Neural progenitor cell (in vitro differentiated cells): ENCODE measurements around the gene TRIO. TPM values are rescaled to one million over a fixed set of nuclear protein-coding genes. Genes with fewer than 3 reads are reported as not detected.

Source experiments
- DNase-seq: peaks from one replicate; pipeline ENCODE4 v3.0.0-alpha.2; 2016; ENCODE audit warnings: low spot score
- H2AFZ ChIP-seq: fragments of 200-600 bp; sonication (generic); replicated peaks from 2 replicates; pipeline ENCODE4 v1.6.1; 2016; ENCODE audit warnings: antibody characterized with exemption
- H3F3A ChIP-seq: fragments of 200-600 bp; sonication (generic); 2 replicates; pipeline ENCODE4 v1.6.1; 2016; ENCODE audit warnings: antibody characterized with exemption, low read depth
- H3K27ac ChIP-seq: fragments of 200-600 bp; sonication (generic); 2 replicates; pipeline ENCODE4 v1.5.1; 2016; ENCODE audit warnings: mild to moderate bottlenecking
- H3K27me3 ChIP-seq: fragments of 200-600 bp; sonication (generic); 2 replicates; pipeline ENCODE4 v1.6.1; 2016; ENCODE audit warnings: mild to moderate bottlenecking, moderate library complexity
- H3K36me3 ChIP-seq: fragments of 200-600 bp; sonication (generic); 2 replicates; pipeline ENCODE4 v1.5.1; 2016
- H3K4me1 ChIP-seq: fragments of 200-600 bp; sonication (generic); 2 replicates; pipeline ENCODE4 v1.6.1; 2016; ENCODE audit warnings: mixed run types
- H3K4me2 ChIP-seq: fragments of 200-600 bp; sonication (generic); 2 replicates; pipeline ENCODE4 v1.6.1; 2016
- H3K4me3 ChIP-seq: fragments of 200-600 bp; sonication (generic); 2 replicates; pipeline ENCODE4 v1.5.1; 2016
- H3K79me2 ChIP-seq: fragments of 200-600 bp; sonication (generic); 2 replicates; pipeline ENCODE4 v1.6.1; 2016; ENCODE audit warnings: low read depth
- H3K9ac ChIP-seq: fragments of 200-600 bp; sonication (generic); 2 replicates; pipeline ENCODE4 v1.6.1; 2016
- H3K9me3 ChIP-seq: fragments of 200-600 bp; sonication (generic); 2 replicates; pipeline ENCODE4 v1.5.1; 2016; ENCODE audit warnings: low read depth
- H4K20me1 ChIP-seq: fragments of 200-600 bp; sonication (generic); 2 replicates; pipeline ENCODE4 v1.6.1; 2016; ENCODE audit warnings: low read depth
- H3K27ac Mint-ChIP-seq: 3 replicates; pipeline ENCODE4 v1.8.0; 2021; ENCODE audit warnings: mixed read lengths
- H3K27me3 Mint-ChIP-seq: 2 replicates; pipeline ENCODE4 v1.8.0; 2022; ENCODE audit warnings: low read depth, mild to moderate bottlenecking, inconsistent platforms, moderate library complexity, mixed read lengths; ENCODE audit not compliant: insufficient read depth
- H3K36me3 Mint-ChIP-seq: 3 replicates; pipeline ENCODE4 v1.8.0; 2021; ENCODE audit warnings: mixed read lengths
- H3K4me1 Mint-ChIP-seq: 3 replicates; pipeline ENCODE4 v1.8.0; 2021; ENCODE audit warnings: mixed read lengths
- H3K4me3 Mint-ChIP-seq: 3 replicates; pipeline ENCODE4 v1.8.0; 2021; ENCODE audit warnings: mild to moderate bottlenecking, moderate library complexity, mixed read lengths
- H3K9me3 Mint-ChIP-seq: 3 replicates; pipeline ENCODE4 v1.8.0; 2020; ENCODE audit warnings: mixed read lengths
- EZH2 ChIP-seq: fragments of 200-600 bp; sonication (generic); IDR thresholded peaks from 2 replicates; pipeline ENCODE4 v1.6.1; 2017; ENCODE audit warnings: antibody characterized with exemption, mild to moderate bottlenecking, moderate library complexity
- EZH2phosphoT487 ChIP-seq: fragments of 200-600 bp; sonication (generic); IDR thresholded peaks from 2 replicates; pipeline ENCODE4 v1.6.1; 2017; ENCODE audit warnings: antibody characterized with exemption
- total RNA-seq: library from RNA; depleted of rRNA; stranded (reverse); fragments of >200 nt; gene quantifications from 2 replicates; pipeline ENCODE4 v1.2.3, GENCODE V29; 2015; ENCODE audit warnings: low replicate concordance
- TF ChIP-seq, protein P1 (sequence below): fragments of 200-600 bp; sonication (generic); IDR thresholded peaks from 2 replicates; pipeline ENCODE4 v1.5.1; 2017; ENCODE audit warnings: antibody characterized with exemption, mild to moderate bottlenecking

TRIO gene
- total RNA-seq, 1 donor from 2014 or later = 84.7 TPM

DNA sequence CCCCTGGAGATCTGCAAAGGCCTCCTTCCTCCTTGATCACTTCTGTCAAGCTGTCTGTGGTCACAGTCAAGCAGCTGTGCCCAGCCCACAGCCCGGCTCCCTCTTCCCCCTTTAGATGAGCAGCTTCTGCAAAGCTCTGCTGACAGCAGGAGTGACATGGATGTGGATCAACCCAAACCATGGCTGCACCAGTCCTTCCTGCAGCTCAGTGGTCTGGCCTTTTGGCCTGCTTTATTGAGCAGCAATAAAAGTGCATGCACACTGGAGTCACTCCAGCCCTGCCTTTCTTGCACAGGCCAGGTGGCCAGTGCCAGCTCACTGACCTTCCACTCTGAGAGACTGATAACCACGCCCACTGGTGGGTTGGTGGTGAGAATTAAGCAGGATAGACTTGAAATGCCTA lies 347.2 kb downstream of the TRIO start:
- Mint-ChIP-seq H3K27ac (no peak overlapping the region), H3K4me1 (no peaks in the 10 kb centered on the region), H3K9me3 (no peaks in the 10 kb centered on the region), H3K36me3 (peaks cover 53% of the 10 kb centered on the region), H3K27me3 (peaks cover 5% of the 10 kb centered on the region), H3K4me3 (no peak overlapping the region)
- DNase-seq = no peak
- H3K4me2 ChIP-seq = no peak overlapping the region
- no peak overlapping the region for H3K9ac ChIP-seq
- no peaks in the 10 kb centered on the region for H3K36me3 ChIP-seq
- H3F3A ChIP-seq = no peaks in the 10 kb centered on the region
- H4K20me1 ChIP-seq = no peaks in the 10 kb centered on the region
- no peaks in the 10 kb centered on the region for H3K9me3 ChIP-seq
- H3K27me3 ChIP-seq = no peaks in the 10 kb centered on the region
- TF ChIP-seq EZH2 (no peak), EZH2phosphoT487 (no peak)
- TF ChIP-seq, protein P1, sequence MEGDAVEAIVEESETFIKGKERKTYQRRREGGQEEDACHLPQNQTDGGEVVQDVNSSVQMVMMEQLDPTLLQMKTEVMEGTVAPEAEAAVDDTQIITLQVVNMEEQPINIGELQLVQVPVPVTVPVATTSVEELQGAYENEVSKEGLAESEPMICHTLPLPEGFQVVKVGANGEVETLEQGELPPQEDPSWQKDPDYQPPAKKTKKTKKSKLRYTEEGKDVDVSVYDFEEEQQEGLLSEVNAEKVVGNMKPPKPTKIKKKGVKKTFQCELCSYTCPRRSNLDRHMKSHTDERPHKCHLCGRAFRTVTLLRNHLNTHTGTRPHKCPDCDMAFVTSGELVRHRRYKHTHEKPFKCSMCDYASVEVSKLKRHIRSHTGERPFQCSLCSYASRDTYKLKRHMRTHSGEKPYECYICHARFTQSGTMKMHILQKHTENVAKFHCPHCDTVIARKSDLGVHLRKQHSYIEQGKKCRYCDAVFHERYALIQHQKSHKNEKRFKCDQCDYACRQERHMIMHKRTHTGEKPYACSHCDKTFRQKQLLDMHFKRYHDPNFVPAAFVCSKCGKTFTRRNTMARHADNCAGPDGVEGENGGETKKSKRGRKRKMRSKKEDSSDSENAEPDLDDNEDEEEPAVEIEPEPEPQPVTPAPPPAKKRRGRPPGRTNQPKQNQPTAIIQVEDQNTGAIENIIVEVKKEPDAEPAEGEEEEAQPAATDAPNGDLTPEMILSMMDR = no peak
- H2AFZ ChIP-seq = no peak overlapping the region
- H3K27ac ChIP-seq = no peak overlapping the region
- no peaks in the 10 kb centered on the region for H3K4me1 ChIP-seq
- H3K79me2 ChIP-seq = no peaks in the 10 kb centered on the region
- no peak overlapping the region for H3K4me3 ChIP-seq

DNA sequence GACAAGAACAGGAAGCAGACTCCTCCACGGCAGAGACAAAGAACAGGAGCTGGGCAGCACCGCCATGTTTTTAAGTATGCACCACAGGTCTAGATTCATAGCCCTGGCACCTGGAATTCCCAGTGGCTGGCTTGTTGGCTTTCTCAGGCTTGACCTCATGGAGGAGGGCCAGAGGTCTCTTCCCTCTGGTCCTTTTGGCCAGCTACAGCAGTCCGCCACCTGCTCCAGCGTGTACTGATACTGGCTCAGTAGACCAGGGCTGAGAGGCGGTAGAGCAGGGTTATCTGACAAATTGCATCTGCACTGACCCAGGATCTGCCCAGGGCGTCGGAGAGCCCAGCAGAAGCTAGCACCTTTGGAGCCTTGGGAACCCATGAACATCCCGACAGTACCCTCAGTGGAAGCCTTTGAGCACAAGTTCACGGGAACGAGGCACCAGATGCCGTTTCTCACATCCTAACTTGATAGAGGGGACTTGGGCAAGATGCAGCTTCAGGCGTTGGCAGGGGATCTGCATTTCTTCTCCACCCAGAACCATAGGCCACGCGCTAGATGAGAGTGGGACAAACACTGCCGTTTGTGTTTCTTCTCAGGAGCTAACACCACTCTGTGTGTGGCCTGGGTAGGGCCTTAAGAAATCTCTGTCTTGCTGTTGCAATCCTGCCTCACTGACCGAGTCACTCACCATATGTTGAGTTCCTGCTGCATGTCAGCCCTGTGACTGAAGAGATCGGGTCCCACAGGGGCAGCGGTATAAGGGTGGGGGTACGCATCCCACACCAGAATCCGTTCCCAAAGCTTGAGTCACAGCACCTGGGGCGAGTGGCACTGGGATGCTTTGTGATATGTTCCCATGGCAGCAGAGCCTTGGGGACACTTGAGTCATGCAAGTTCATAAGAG lies 348.1 kb downstream of the TRIO start:
- no peaks in the 10 kb centered on the region for H3K79me2 ChIP-seq
- no peaks in the 10 kb centered on the region for H3K4me1 ChIP-seq
- no peaks in the 10 kb centered on the region for H3F3A ChIP-seq
- H3K36me3 Mint-ChIP-seq = peaks cover 50% of the 10 kb centered on the region
- no peaks in the 10 kb centered on the region for H3K27me3 ChIP-seq
- H2AFZ ChIP-seq = no peak overlapping the region
- no peak overlapping the region for H3K27ac ChIP-seq
- no peak overlapping the region for H3K27ac Mint-ChIP-seq
- H3K36me3 ChIP-seq = no peaks in the 10 kb centered on the region
- DNase-seq = no peak
- no peak overlapping the region for H3K9ac ChIP-seq
- no peak overlapping the region for H3K4me3 Mint-ChIP-seq
- TF ChIP-seq, protein P1 = no peak
- TF ChIP-seq EZH2 = no peak
- no peak overlapping the region for H3K4me3 ChIP-seq
- H3K27me3 Mint-ChIP-seq = peaks cover 5% of the 10 kb centered on the region
- no peaks in the 10 kb centered on the region for H3K9me3 ChIP-seq
- H3K4me1 Mint-ChIP-seq = no peaks in the 10 kb centered on the region
- H3K4me2 ChIP-seq = no peak overlapping the region
- H4K20me1 ChIP-seq = no peaks in the 10 kb centered on the region
- no peaks in the 10 kb centered on the region for H3K9me3 Mint-ChIP-seq

DNA sequence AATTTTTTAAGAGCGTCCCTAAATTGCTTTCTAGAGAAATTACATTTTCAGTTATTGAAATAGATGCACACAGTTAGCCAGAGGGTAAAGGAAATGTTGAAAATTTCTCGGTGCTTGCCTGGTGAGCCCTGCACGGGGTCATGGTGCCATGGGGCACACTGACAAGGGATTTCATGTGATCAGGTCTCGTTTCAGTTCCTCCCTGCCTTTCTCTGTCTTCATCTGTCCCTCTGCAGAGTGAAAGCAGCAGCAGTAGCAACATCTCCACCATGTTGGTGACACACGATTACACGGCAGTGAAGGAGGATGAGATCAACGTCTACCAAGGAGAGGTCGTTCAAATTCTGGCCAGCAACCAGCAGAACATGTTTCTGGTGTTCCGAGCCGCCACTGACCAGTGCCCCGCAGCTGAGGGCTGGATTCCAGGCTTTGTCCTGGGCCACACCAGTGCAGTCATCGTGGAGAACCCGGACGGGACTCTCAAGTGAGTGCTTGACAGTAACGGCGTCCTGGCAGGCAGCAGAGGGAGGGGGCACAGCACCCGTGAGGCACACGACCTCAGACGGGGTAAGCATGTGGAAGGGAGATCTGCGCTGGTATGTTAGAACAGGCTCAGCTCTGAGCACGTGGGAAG lies 349.3 kb downstream of the TRIO start:
- Histone ChIP-seq H3K4me1 (no peaks in the 10 kb centered on the region), H3K4me3 (no peak overlapping the region), H3K36me3 (no peaks in the 10 kb centered on the region), H3K27ac (no peak overlapping the region), H3K4me2 (no peak overlapping the region), H3K9ac (peak overlapping the region; percentile 1), H3F3A (no peaks in the 10 kb centered on the region), H3K9me3 (no peaks in the 10 kb centered on the region), H3K79me2 (no peaks in the 10 kb centered on the region), H2AFZ (no peak overlapping the region), H4K20me1 (no peaks in the 10 kb centered on the region), H3K27me3 (no peaks in the 10 kb centered on the region)
- Mint-ChIP-seq H3K27ac (no peak overlapping the region), H3K4me3 (no peak overlapping the region), H3K4me1 (no peaks in the 10 kb centered on the region), H3K36me3 (peaks cover 51% of the 10 kb centered on the region), H3K27me3 (peaks cover 5% of the 10 kb centered on the region), H3K9me3 (no peaks in the 10 kb centered on the region)
- TF ChIP-seq EZH2 = no peak
- TF ChIP-seq EZH2phosphoT487 = no peak
- TF ChIP-seq, protein P1 = no peak
- DNase-seq = no peak
